GM21526 (cell line): ENCODE results near the gene GARRE1.
A peak's percentile ranks its signal among the peaks of the same experiment; 100 is the strongest.
"Not testable (repeated sequence)": the region's sequence is repeated elsewhere in the genome, so short reads cannot be mapped to it uniquely, and the experiment has no call there.

Experiments used
- ATAC-seq: cut with Tn5 transposase; IDR thresholded peaks from one replicate; pipeline ENCODE4 v1.9.1; 2021; ENCODE audit warnings: moderate library complexity; ENCODE audit not compliant: unreplicated experiment, low FRiP score

The GARRE1 gene

GRCh38 chr19:34257559-34257924 is 3.2 kb downstream of the GARRE1 start:
- no peak for ATAC-seq

- ATAC-seq: no peak
Observed at GRCh38 chr19:34259367-34260095, 5.2 kb downstream of the GARRE1 start.

- no peak for ATAC-seq
Observed at GRCh38 chr19:34260771-34261173, 6.4 kb downstream of the GARRE1 start.

GRCh38 chr19:34261334-34262109 is 7.2 kb downstream of the GARRE1 start:
- no peak for ATAC-seq

- no peak for ATAC-seq
Observed at GRCh38 chr19:34263745-34264237, 9.4 kb downstream of the GARRE1 start.

- ATAC-seq: no peak
Observed at GRCh38 chr19:34265221-34265650, 10.9 kb downstream of the GARRE1 start.

GRCh38 chr19:34269081-34269480 is 14.7 kb downstream of the GARRE1 start:
- no peak for ATAC-seq

GRCh38 chr19:34269489-34269888 is 15.1 kb downstream of the GARRE1 start:
- ATAC-seq: no peak

GRCh38 chr19:34269968-34270621 is 15.7 kb downstream of the GARRE1 start:
- ATAC-seq: peak; percentile 58

GRCh38 chr19:34273121-34273520 is 18.8 kb downstream of the GARRE1 start:
- no peak for ATAC-seq

- no peak for ATAC-seq
Observed at GRCh38 chr19:34274284-34274826, 20.0 kb downstream of the GARRE1 start.

- ATAC-seq: no peak
Observed at GRCh38 chr19:34274827-34275625, 20.7 kb downstream of the GARRE1 start.

- ATAC-seq: no peak
Observed at GRCh38 chr19:34275705-34276104, 21.4 kb downstream of the GARRE1 start.

GRCh38 chr19:34276614-34277013 is 22.3 kb downstream of the GARRE1 start:
- no peak for ATAC-seq

GRCh38 chr19:34277244-34277643 is 22.9 kb downstream of the GARRE1 start:
- no peak for ATAC-seq

GRCh38 chr19:34278783-34279182 is 24.4 kb downstream of the GARRE1 start:
- ATAC-seq: no peak

- ATAC-seq: not testable (repeated sequence)
Observed at GRCh38 chr19:34281444-34281843, 27.1 kb downstream of the GARRE1 start.

GRCh38 chr19:34282611-34283519 is 28.5 kb downstream of the GARRE1 start:
- no peak for ATAC-seq

GRCh38 chr19:34284505-34284904 is 30.2 kb downstream of the GARRE1 start:
- no peak for ATAC-seq
